NCI-H1417 (cell line): Measurements from ENCODE around the gene SP3.
A peak's percentile ranks its signal among the peaks of the same experiment; 100 is the strongest.
"Not testable (repeated sequence)": the region's sequence is repeated elsewhere in the genome, so short reads cannot be mapped to it uniquely, and the experiment has no call there.

Experiments
- DNase-seq, 3 experiments: peaks; one replicate each; lab custom pipeline; 2025; lab: John Stamatoyannopoulos, UW

Gene SP3

GRCh38 chr2:173889464-173889863, 75.7 kb downstream of the SP3 start:
- not testable (repeated sequence) for DNase-seq

- no peak for DNase-seq
Measured at GRCh38 chr2:173886613-173887012, 78.6 kb downstream of the SP3 start.

- peak in 1 of 3 experiments; percentile 7 for DNase-seq
Measured at GRCh38 chr2:173884025-173884802, 81.0 kb downstream of the SP3 start.

- no peak for DNase-seq
Measured at GRCh38 chr2:173881886-173882285, 83.3 kb downstream of the SP3 start.

GRCh38 chr2:173881461-173881860, 83.7 kb downstream of the SP3 start:
- peak in 1 of 3 experiments; percentile 0 for DNase-seq

- no peak for DNase-seq
Measured at GRCh38 chr2:173880561-173880960, 84.6 kb downstream of the SP3 start.

- no peak for DNase-seq
Measured at GRCh38 chr2:173876833-173877413, 88.2 kb downstream of the SP3 start.

GRCh38 chr2:173874894-173875237, 90.3 kb downstream of the SP3 start:
- DNase-seq, result no peak

- no peak for DNase-seq
Measured at GRCh38 chr2:173874003-173874893, 90.9 kb downstream of the SP3 start.

GRCh38 chr2:173872714-173873113, 92.5 kb downstream of the SP3 start:
- peak in 1 of 3 experiments; percentile 0 for DNase-seq

GRCh38 chr2:173869244-173870229, 95.6 kb downstream of the SP3 start:
- DNase-seq, result peak; percentile 4 to 69 (median 63)

GRCh38 chr2:173868406-173868805, 96.8 kb downstream of the SP3 start:
- no peak for DNase-seq

GRCh38 chr2:173866874-173867618, 98.1 kb downstream of the SP3 start:
- DNase-seq, result no peak

- DNase-seq, result no peak
Measured at GRCh38 chr2:173865971-173866873, 99.0 kb downstream of the SP3 start.

- no peak for DNase-seq
Measured at GRCh38 chr2:173862612-173863217, 102.5 kb downstream of the SP3 start.

- DNase-seq, result no peak
Measured at GRCh38 chr2:173860566-173860965, 104.6 kb downstream of the SP3 start.

- DNase-seq, result no peak
Measured at GRCh38 chr2:173860082-173860481, 105.1 kb downstream of the SP3 start.

- DNase-seq, result no peak
Measured at GRCh38 chr2:173858291-173858731, 106.9 kb downstream of the SP3 start.
